Gastrocnemius medialis (tissue), 4 donors: ENCODE results near the gene CCNG1. TPM values are rescaled to one million over a fixed set of nuclear protein-coding genes. Genes with fewer than 3 reads are reported as not detected.

ENCODE experiments used
- ATAC-seq, 2 donors: fragments of 150-250 bp; one replicate each; pipeline ENCODE4 v1.9.1; 2016
- DNase-seq, 2 donors: peaks; one replicate each; pipeline ENCODE4 v3.0.0-alpha.2; 2019
- H3K27ac ChIP-seq, 4 donors: fragments of 200-600 bp; sonication (generic); 1 replicate in 1 of 4; 2 replicates in 3 of 4; pipeline ENCODE4 v1.5.1; 2016 to 2018; ENCODE audit warnings: mild to moderate bottlenecking in 2 of 4, moderate library complexity in 1 of 4
- H3K27me3 ChIP-seq, 3 donors: fragments of 200-600 bp; sonication (generic) in 2 of 3; 1 replicate in 1 of 3; 2 replicates in 2 of 3; pipeline versions ENCODE4 v1.5.1 to v1.6.0; 2016 to 2019; ENCODE audit warnings: mild to moderate bottlenecking in 1 of 3, moderate library complexity in 1 of 3
- H3K36me3 ChIP-seq, 2 donors: fragments of 200-600 bp; sonication (generic) in 1 of 2; one replicate each; pipeline ENCODE4 v1.5.1; 2017 to 2018
- H3K4me1 ChIP-seq, 2 donors: fragments of 200-600 bp; sonication (generic) in 1 of 2; one replicate each; pipeline ENCODE4 v1.5.1; 2016 to 2017; ENCODE audit warnings: mild to moderate bottlenecking in 2 of 2
- H3K4me3 ChIP-seq, 4 donors: fragments of 200-600 bp; sonication (generic) in 3 of 4; 1 replicate in 1 of 4; 2 replicates in 3 of 4; pipeline ENCODE4 v1.5.1; 2016 to 2019; ENCODE audit warnings: mild to moderate bottlenecking in 2 of 4
- H3K9me3 ChIP-seq, 3 donors: fragments of 200-600 bp; sonication (generic) in 2 of 3; 1 replicate in 1 of 3; 2 replicates in 2 of 3; pipeline ENCODE4 v1.5.1; 2016 to 2019
- POLR2A ChIP-seq, 2 donors: fragments of 450-650 bp; IDR thresholded peaks; one replicate each; pipeline ENCODE4 v1.6.1; 2017; ENCODE audit warnings: antibody characterized with exemption in 2 of 2, mild to moderate bottlenecking in 2 of 2, moderate library complexity in 2 of 2
- in situ Hi-C, 4 donors: fragments of 200-750 bp; cut with MboI; loops; one replicate each; pipeline versions ENCODE4 v1.15.0 to v1.8.0; 2017; ENCODE audit warnings: low sequenced_read_pairs in 4 of 4
- intact Hi-C: fragments of 100-400 bp; cut with DNase I; formaldehyde crosslinking; loops from one replicate; pipeline ENCODE4 v1.15.1; 2023; ENCODE audit warnings: low total_unique reads
- total RNA-seq, 4 donors: library from RNA; depleted of rRNA; stranded (reverse); fragments of >200 nt; gene quantifications; one replicate each; pipeline versions ENCODE4 v1.1.0 to v1.2.3, GENCODE V29; 2016
- TF ChIP-seq, protein P1 (sequence below), 5 experiments: fragments of 450-650 bp in 3 of 5; fragments of 200-600 bp in 2 of 5; sonication (generic) in 2 of 5; IDR thresholded peaks in 4 of 5; conservative IDR thresholded peaks in 1 of 5; 1 replicate in 4 of 5; 2 replicates in 1 of 5; pipeline ENCODE4 v1.5.1; 2016 to 2019; ENCODE audit warnings: antibody characterized with exemption in 5 of 5, mild to moderate bottlenecking in 3 of 5, moderate library complexity in 3 of 5

The CCNG1 gene
- total RNA-seq, 4 donors from 2014 or later = 63.7 to 125 (median 109) TPM

DNA sequence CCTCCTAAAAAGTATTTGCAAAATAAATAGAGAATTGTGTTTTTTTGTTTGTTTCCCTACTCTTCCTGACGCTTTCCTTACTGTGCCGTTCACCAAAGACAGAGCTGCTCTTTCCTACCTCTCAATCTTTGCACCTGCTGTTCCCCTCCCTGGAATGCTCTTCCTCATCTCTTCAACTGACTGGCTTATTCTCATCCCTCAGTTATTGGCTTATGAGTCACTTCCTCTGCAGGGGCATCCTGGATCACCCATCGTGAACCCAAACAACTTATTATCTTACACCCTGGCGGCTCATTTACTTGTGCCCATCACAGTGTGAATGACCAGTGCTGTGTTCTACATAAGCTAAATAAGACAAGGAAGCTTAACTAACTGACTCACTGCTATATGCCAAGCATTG lies 36.1 kb upstream of the CCNG1 start:
- H3K4me1 ChIP-seq = no peaks in the 10 kb centered on the region
- H3K36me3 ChIP-seq = no peaks in the 10 kb centered on the region
- in situ Hi-C loops = no loop called here
- DNase-seq = no peak
- H3K4me3 ChIP-seq = no peak overlapping the region
- H3K9me3 ChIP-seq = no peaks in the 10 kb centered on the region
- ATAC-seq = no peak
- H3K27ac ChIP-seq = no peak overlapping the region
- H3K27me3 ChIP-seq = no peaks in the 10 kb centered on the region
- intact Hi-C loops = no loop called here
- no peak for TF ChIP-seq POLR2A (IDR thresholded peaks at IDR 0.05)
- TF ChIP-seq, protein P1, sequence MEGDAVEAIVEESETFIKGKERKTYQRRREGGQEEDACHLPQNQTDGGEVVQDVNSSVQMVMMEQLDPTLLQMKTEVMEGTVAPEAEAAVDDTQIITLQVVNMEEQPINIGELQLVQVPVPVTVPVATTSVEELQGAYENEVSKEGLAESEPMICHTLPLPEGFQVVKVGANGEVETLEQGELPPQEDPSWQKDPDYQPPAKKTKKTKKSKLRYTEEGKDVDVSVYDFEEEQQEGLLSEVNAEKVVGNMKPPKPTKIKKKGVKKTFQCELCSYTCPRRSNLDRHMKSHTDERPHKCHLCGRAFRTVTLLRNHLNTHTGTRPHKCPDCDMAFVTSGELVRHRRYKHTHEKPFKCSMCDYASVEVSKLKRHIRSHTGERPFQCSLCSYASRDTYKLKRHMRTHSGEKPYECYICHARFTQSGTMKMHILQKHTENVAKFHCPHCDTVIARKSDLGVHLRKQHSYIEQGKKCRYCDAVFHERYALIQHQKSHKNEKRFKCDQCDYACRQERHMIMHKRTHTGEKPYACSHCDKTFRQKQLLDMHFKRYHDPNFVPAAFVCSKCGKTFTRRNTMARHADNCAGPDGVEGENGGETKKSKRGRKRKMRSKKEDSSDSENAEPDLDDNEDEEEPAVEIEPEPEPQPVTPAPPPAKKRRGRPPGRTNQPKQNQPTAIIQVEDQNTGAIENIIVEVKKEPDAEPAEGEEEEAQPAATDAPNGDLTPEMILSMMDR (IDR thresholded peaks at IDR 0.05 in 4 of 5, conservative IDR thresholded peaks at IDR 0.05 in 1 of 5) = no peak

DNA sequence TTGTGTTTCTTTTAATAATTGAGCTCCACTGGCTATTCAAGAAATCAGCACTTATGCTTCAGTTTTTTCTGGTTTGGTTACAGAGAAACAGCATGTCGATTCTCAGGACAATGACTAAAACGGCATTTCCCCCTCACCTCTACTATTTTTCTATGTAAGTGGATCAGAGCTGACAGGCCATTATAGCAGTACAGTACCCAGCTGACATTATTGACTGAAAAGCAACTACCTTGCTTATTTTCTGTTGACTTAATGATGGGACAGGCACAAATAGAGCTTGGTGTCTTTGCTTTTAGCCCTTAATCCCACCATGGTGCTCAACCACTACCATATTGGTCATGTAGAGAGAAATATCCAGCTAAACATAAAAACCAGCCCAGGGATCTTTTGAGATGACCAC lies 35.4 kb upstream of the CCNG1 start:
- in situ Hi-C loops = no loop called here
- TF ChIP-seq, protein P1 (IDR thresholded peaks at IDR 0.05 in 4 of 5, conservative IDR thresholded peaks at IDR 0.05 in 1 of 5) = no peak
- no peak for TF ChIP-seq POLR2A (IDR thresholded peaks at IDR 0.05)
- Histone ChIP-seq H3K4me1 (no peaks in the 10 kb centered on the region), H3K4me3 (no peak overlapping the region), H3K36me3 (no peaks in the 10 kb centered on the region), H3K27me3 (no peaks in the 10 kb centered on the region), H3K9me3 (no peaks in the 10 kb centered on the region), H3K27ac (no peak overlapping the region)
- DNase-seq (no peak), ATAC-seq (no peak)
- intact Hi-C loops = no loop called here

DNA sequence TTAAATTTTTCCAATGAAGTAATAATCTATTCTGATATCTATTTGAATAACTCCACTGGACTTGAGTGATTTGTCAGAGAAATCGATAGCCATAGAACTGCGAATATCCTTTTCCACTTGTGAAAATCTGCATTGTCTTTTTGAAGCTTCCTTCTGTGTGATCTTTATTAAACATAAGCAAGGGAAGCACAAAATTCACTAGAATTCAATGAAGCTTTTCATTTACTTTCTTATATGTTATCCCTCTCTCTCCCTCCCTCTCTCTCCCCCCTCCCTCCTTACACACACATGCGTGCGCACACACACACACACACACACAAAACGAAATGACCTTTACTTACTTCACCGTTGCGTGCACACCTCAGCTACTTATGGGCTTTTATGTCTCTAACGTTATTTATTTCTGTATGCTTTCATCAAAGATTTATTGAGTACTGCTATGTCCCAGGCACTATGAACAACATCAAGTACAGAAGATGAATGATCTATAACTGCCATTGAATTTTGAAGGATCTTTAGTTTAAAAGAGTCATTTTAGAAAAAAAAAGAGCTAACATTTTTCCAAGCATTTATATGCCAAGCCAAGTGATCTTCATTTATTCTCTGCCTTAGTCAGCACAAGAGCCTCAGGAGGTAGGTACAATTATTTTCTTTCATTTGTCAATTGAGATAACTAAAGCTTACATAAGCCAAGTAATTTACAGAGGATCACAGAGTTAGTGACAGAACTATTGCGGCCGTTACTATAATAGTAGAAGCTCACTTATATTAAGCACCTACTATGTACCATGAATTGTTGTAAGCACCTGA lies 32.8 kb upstream of the CCNG1 start:
- Histone ChIP-seq H3K27me3 (no peaks in the 10 kb centered on the region), H3K27ac (no peak overlapping the region), H3K36me3 (no peaks in the 10 kb centered on the region), H3K4me1 (peaks cover 4 to 6% of the 10 kb centered on the region in 2 donors), H3K4me3 (no peak overlapping the region), H3K9me3 (no peaks in the 10 kb centered on the region)
- TF ChIP-seq, protein P1 (IDR thresholded peaks at IDR 0.05 in 4 of 5, conservative IDR thresholded peaks at IDR 0.05 in 1 of 5) = no peak
- TF ChIP-seq POLR2A (IDR thresholded peaks at IDR 0.05) = no peak
- ATAC-seq (no peak), DNase-seq (no peak)
- in situ Hi-C loops = no loop called here
- intact Hi-C loops = no loop called here

DNA sequence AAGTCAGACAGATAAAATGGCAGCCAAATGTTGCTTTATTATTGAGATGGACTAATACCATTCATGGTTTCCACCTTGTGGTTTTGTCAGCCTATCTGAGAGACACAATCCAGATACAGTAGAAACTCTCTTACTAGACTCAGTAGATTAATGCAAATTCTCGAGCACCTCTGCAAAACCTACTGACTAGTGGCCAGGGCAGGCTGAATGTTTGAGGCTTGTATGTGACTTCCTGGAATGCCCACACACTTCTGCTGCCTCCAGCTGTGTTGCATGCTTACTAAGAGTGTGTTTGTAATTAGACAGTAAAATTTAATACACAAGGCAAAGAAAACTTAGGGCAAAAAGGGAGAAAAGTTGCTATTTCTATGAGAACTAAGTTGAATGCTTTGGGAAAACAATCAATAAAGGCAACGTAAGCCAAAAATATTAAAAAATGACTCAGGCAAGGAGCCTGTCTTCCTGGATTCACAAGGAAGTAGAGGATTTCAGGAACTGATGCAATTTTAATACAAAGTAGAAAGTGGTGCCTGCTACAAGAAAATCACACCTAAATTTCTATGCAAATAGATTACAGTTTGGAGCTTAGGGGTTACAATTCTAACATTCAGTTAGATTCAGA lies 30.2 kb upstream of the CCNG1 start:
- DNase-seq = no peak
- no peak for ATAC-seq
- in situ Hi-C loops = no loop called here
- Histone ChIP-seq H3K9me3 (no peaks in the 10 kb centered on the region), H3K27me3 (no peaks in the 10 kb centered on the region), H3K4me1 (peaks cover 4 to 6% of the 10 kb centered on the region in 2 donors), H3K27ac (no peak overlapping the region), H3K36me3 (no peaks in the 10 kb centered on the region), H3K4me3 (no peak overlapping the region)
- intact Hi-C loops = no loop called here
- no peak for TF ChIP-seq POLR2A (IDR thresholded peaks at IDR 0.05)
- TF ChIP-seq, protein P1 (IDR thresholded peaks at IDR 0.05 in 4 of 5, conservative IDR thresholded peaks at IDR 0.05 in 1 of 5) = no peak
